ENCODE measurements around the gene CCDC51. TPM values are rescaled to one million over a fixed set of nuclear protein-coding genes. Genes with fewer than 3 reads are reported as not detected.

CCDC51 gene
- polyA plus RNA-seq, 1 experiment = 14.3 TPM

Other genes starting within 250 kb of the CCDC51 start
- gene CAMP, start 216.6 kb downstream of the CCDC51 start, polyA plus RNA-seq (2011; rRNA removed) = not detected in 2 replicates
- gene ZNF589, start 199.0 kb downstream of the CCDC51 start, polyA plus RNA-seq (2011; rRNA removed) = 2.5 and 3.3 TPM in 2 replicates
- 26.5 and 43.6 TPM in 2 replicates for gene NME6, start 138.8 kb downstream of the CCDC51 start, polyA plus RNA-seq (2011; rRNA removed)
- gene SPINK8, start 106.5 kb downstream of the CCDC51 start, polyA plus RNA-seq (2011; rRNA removed) = not detected in 2 replicates
- not detected in 2 replicates for gene FBXW12, start 67.9 kb downstream of the CCDC51 start, polyA plus RNA-seq (2011; rRNA removed)
- 15.4 and 26.3 TPM in 2 replicates for gene PLXNB1, start 10.0 kb downstream of the CCDC51 start, polyA plus RNA-seq (2011; rRNA removed)
- gene TMA7, start 138 bp upstream of the CCDC51 start, polyA plus RNA-seq (2011; rRNA removed) = 53.8 and 162 TPM in 2 replicates
- gene ATRIP, start 6.6 kb upstream of the CCDC51 start, polyA plus RNA-seq (2011; rRNA removed) = 6.3 and 7.9 TPM in 2 replicates
- gene SHISA5, start 64.1 kb upstream of the CCDC51 start, polyA plus RNA-seq (2011; rRNA removed) = 140 and 217 TPM in 2 replicates
- 9.8 and 12.8 TPM in 2 replicates for gene PFKFB4, start 116.7 kb upstream of the CCDC51 start, polyA plus RNA-seq (2011; rRNA removed)
- gene UCN2, start 123.7 kb upstream of the CCDC51 start, polyA plus RNA-seq (2011; rRNA removed) = 2.3 and 4.5 TPM in 2 replicates
- gene COL7A1, start 155.2 kb upstream of the CCDC51 start, polyA plus RNA-seq (2011; rRNA removed) = 41.6 and 60.8 TPM in 2 replicates
- 426 and 662 TPM in 2 replicates for gene UQCRC1, start 169.5 kb upstream of the CCDC51 start, polyA plus RNA-seq (2011; rRNA removed)
- 0.13 TPM in 1 of 2 replicates, not detected in the other for gene TMEM89, start 181.7 kb upstream of the CCDC51 start, polyA plus RNA-seq (2011; rRNA removed)
- gene SLC26A6, start 195.3 kb upstream of the CCDC51 start, polyA plus RNA-seq (2011; rRNA removed) = 26.4 and 45.8 TPM in 2 replicates
- gene CELSR3, start 222.8 kb upstream of the CCDC51 start, polyA plus RNA-seq (2011; rRNA removed) = 0.55 and 0.88 TPM in 2 replicates
- 21.5 and 34.9 TPM in 2 replicates for gene NCKIPSD, start 245.8 kb upstream of the CCDC51 start, polyA plus RNA-seq (2011; rRNA removed)

All from BJ (cell line).